HG03039 (cell line): ENCODE results near the gene INPP4B.

Source experiments
- ATAC-seq: cut with Tn5 transposase; IDR thresholded peaks from one replicate; pipeline ENCODE4 v1.9.1; 2021; ENCODE audit warnings: mild to moderate bottlenecking, moderate library complexity; ENCODE audit not compliant: unreplicated experiment

INPP4B gene

GRCh38 chr4:142044271-142044670, 801.8 kb downstream of the INPP4B start:
- no peak for ATAC-seq

- ATAC-seq, result no peak
Observed at GRCh38 chr4:142043509-142043908, 802.6 kb downstream of the INPP4B start.

GRCh38 chr4:142041788-142042187, 804.3 kb downstream of the INPP4B start:
- ATAC-seq, result no peak

GRCh38 chr4:142040043-142040442, 806.1 kb downstream of the INPP4B start:
- ATAC-seq, result no peak

- no peak for ATAC-seq
Observed at GRCh38 chr4:142036795-142037583, 809.1 kb downstream of the INPP4B start.

- ATAC-seq, result no peak
Observed at GRCh38 chr4:142035566-142035965, 810.5 kb downstream of the INPP4B start.

GRCh38 chr4:142034101-142034500, 812.0 kb downstream of the INPP4B start:
- no peak for ATAC-seq

GRCh38 chr4:142030010-142030409, 816.1 kb downstream of the INPP4B start:
- ATAC-seq, result no peak

GRCh38 chr4:142021761-142022160, 824.3 kb downstream of the INPP4B start:
- ATAC-seq, result no peak

- ATAC-seq, result no peak
Observed at GRCh38 chr4:142021181-142021580, 824.9 kb downstream of the INPP4B start.

- no peak for ATAC-seq
Observed at GRCh38 chr4:142016031-142016430, 830.1 kb downstream of the INPP4B start.

- ATAC-seq, result no peak
Observed at GRCh38 chr4:142009751-142010150, 836.4 kb downstream of the INPP4B start.

GRCh38 chr4:142005519-142005918, 840.6 kb downstream of the INPP4B start:
- no peak for ATAC-seq

- no peak for ATAC-seq
Observed at GRCh38 chr4:141999446-142000143, 846.5 kb downstream of the INPP4B start.

GRCh38 chr4:141995056-141995455, 851.0 kb downstream of the INPP4B start:
- no peak for ATAC-seq

- no peak for ATAC-seq
Observed at GRCh38 chr4:141977433-141977832, 868.7 kb downstream of the INPP4B start.
